ENCODE data around the gene NKAIN2. TPM values are rescaled to one million over a fixed set of nuclear protein-coding genes. Genes with fewer than 3 reads are reported as not detected.
A peak's percentile ranks its signal among the peaks of the same experiment; 100 is the strongest.

The NKAIN2 gene
- total and polyA plus RNA-seq, 8 donors = 9.5 to 23.4 (median 18.9) TPM; not detected in 2

GRCh38 chr6:124199286-124199685 lies 395.6 kb downstream of the NKAIN2 start:
- no peaks in the 10 kb centered on the region for H3K9me3 ChIP-seq
- DNase-seq = no peak
- intact Hi-C loops (cut with DNase I) = no loop called here

GRCh38 chr6:124200661-124201060 lies 397.0 kb downstream of the NKAIN2 start:
- ATAC-seq (no peak), DNase-seq (no peak)
- no peaks in the 10 kb centered on the region for H3K36me3 ChIP-seq
- TF ChIP-seq CTCF (IDR thresholded peaks at IDR 0.05) = no peak
- H3K4me3 ChIP-seq = no peak overlapping the region
- H3K27ac ChIP-seq = no peak overlapping the region
- H3K9me3 ChIP-seq = no peaks in the 10 kb centered on the region
- intact Hi-C loops (cut with DNase I) = no loop called here
- no peaks in the 10 kb centered on the region for H3K4me1 ChIP-seq
- H3K27me3 ChIP-seq = no peaks in the 10 kb centered on the region

More at GRCh38 chr6:124199286-124199685, 395.6 kb downstream of the NKAIN2 start:
- Histone ChIP-seq H3K36me3 (no peaks in the 10 kb centered on the region), H3K27me3 (no peaks in the 10 kb centered on the region), H3K4me3 (no peak overlapping the region), H3K4me1 (no peaks in the 10 kb centered on the region), H3K27ac (no peak overlapping the region)
- ATAC-seq = no peak
- no peak for TF ChIP-seq CTCF (IDR thresholded peaks at IDR 0.05)

- Histone ChIP-seq H3K36me3 (no peaks in the 10 kb centered on the region), H3K27me3 (no peaks in the 10 kb centered on the region), H3K27ac (no peak overlapping the region), H3K4me1 (no peaks in the 10 kb centered on the region), H3K9me3 (no peaks in the 10 kb centered on the region), H3K4me3 (no peak overlapping the region)
- intact Hi-C loops (cut with DNase I) = no loop called here
- ATAC-seq = peak; percentile 69
- no peak for DNase-seq
- no peak for TF ChIP-seq CTCF (IDR thresholded peaks at IDR 0.05)
Observed at GRCh38 chr6:124203101-124203811, 399.6 kb downstream of the NKAIN2 start.

- no peak for TF ChIP-seq CTCF (IDR thresholded peaks at IDR 0.05)
- Histone ChIP-seq H3K27me3 (no peaks in the 10 kb centered on the region), H3K4me1 (no peaks in the 10 kb centered on the region), H3K4me3 (no peak overlapping the region), H3K9me3 (no peaks in the 10 kb centered on the region), H3K36me3 (no peaks in the 10 kb centered on the region), H3K27ac (no peak overlapping the region)
- no peak for ATAC-seq
- intact Hi-C loops (cut with DNase I) = no loop called here
- DNase-seq = no peak
Observed at GRCh38 chr6:124203812-124204167, 400.1 kb downstream of the NKAIN2 start.

- no peak for TF ChIP-seq CTCF (IDR thresholded peaks at IDR 0.05)
- Histone ChIP-seq H3K4me1 (no peaks in the 10 kb centered on the region), H3K36me3 (no peaks in the 10 kb centered on the region), H3K27me3 (no peaks in the 10 kb centered on the region), H3K27ac (no peak overlapping the region), H3K9me3 (no peaks in the 10 kb centered on the region), H3K4me3 (no peak overlapping the region)
- ATAC-seq (peak; percentile 34), DNase-seq (peak in 2 of 4 donors; percentile 24 to 40)
- intact Hi-C loops (cut with DNase I) = no loop called here
Observed at GRCh38 chr6:124205921-124206320, 402.3 kb downstream of the NKAIN2 start.
